ENCODE measurements around the gene CDK19. TPM values are rescaled to one million over a fixed set of nuclear protein-coding genes. Genes with fewer than 3 reads are reported as not detected.

The CDK19 gene
- total RNA-seq, 1 donor from 2014 or later: 21.8 TPM

DNA sequence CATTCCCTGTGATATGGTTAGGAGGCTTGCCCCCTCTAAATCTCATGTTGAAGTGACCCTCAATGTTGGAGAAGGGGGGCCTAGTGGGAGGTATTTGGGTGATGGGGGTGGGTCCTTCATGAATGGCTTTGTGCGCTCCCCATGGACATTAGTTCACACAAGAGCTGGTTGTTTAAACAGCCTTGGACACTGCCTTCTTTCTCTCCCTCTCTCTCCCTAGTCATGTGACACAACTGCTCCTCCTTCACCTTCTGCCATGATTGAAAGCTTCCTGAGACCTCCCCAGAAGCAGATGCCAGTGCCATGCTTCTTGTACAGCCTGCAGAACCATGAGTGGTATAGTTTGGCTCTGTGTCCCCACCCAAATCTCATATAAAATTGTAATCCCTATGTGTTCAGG is 221.6 kb downstream of the CDK19 start:
- H4K20me1 ChIP-seq (ENCODE audit: insufficient read depth, low read length): no peaks in the 10 kb centered on the region
- peaks cover 4% of the 10 kb centered on the region for H3K4me1 ChIP-seq (ENCODE audit: insufficient read depth, low read length)
- DNase-seq (ENCODE audit: low read depth): no peak
- Mint-ChIP-seq H3K4me3 (ENCODE audit: unreplicated experiment) (no peak overlapping the region), H3K9me3 (ENCODE audit: unreplicated experiment) (peaks cover 3% of the 10 kb centered on the region), H3K4me1 (ENCODE audit: low read depth, unreplicated experiment) (peaks cover 4% of the 10 kb centered on the region), H3K27ac (ENCODE audit: unreplicated experiment) (no peak overlapping the region), H3K27me3 (ENCODE audit: low read depth, unreplicated experiment) (no peaks in the 10 kb centered on the region), H3K36me3 (ENCODE audit: low read depth, unreplicated experiment) (peaks cover 5% of the 10 kb centered on the region)
- H3K27me3 ChIP-seq (ENCODE audit: insufficient read depth, low read length): no peaks in the 10 kb centered on the region
- no peak overlapping the region for H3K27ac ChIP-seq (ENCODE audit: low read depth, low read length)
- no peak overlapping the region for H2AFZ ChIP-seq (ENCODE audit: low read depth, low read length)
- no peaks in the 10 kb centered on the region for H3K79me2 ChIP-seq (ENCODE audit: insufficient read depth, low read length)
- no peaks in the 10 kb centered on the region for H3K36me3 ChIP-seq (ENCODE audit: insufficient read depth, low read length)
- no peak overlapping the region for H3K4me3 ChIP-seq (ENCODE audit: insufficient read depth, low read depth, low read length)
- H3K9me3 ChIP-seq (ENCODE audit: insufficient read depth, low read depth, low read length): no peaks in the 10 kb centered on the region
- no peak overlapping the region for H3K4me2 ChIP-seq (ENCODE audit: low read length)
- TF ChIP-seq EZH2 (IDR thresholded peaks at IDR 0.05; ENCODE audit: insufficient read depth, low read length): no peak
- TF ChIP-seq, protein P1, sequence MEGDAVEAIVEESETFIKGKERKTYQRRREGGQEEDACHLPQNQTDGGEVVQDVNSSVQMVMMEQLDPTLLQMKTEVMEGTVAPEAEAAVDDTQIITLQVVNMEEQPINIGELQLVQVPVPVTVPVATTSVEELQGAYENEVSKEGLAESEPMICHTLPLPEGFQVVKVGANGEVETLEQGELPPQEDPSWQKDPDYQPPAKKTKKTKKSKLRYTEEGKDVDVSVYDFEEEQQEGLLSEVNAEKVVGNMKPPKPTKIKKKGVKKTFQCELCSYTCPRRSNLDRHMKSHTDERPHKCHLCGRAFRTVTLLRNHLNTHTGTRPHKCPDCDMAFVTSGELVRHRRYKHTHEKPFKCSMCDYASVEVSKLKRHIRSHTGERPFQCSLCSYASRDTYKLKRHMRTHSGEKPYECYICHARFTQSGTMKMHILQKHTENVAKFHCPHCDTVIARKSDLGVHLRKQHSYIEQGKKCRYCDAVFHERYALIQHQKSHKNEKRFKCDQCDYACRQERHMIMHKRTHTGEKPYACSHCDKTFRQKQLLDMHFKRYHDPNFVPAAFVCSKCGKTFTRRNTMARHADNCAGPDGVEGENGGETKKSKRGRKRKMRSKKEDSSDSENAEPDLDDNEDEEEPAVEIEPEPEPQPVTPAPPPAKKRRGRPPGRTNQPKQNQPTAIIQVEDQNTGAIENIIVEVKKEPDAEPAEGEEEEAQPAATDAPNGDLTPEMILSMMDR (IDR thresholded peaks at IDR 0.05; ENCODE audit: insufficient read depth, low read depth, low read length): no peak
- no peak for FAIRE-seq
- H3K9ac ChIP-seq (ENCODE audit: low read length): no peak overlapping the region

DNA sequence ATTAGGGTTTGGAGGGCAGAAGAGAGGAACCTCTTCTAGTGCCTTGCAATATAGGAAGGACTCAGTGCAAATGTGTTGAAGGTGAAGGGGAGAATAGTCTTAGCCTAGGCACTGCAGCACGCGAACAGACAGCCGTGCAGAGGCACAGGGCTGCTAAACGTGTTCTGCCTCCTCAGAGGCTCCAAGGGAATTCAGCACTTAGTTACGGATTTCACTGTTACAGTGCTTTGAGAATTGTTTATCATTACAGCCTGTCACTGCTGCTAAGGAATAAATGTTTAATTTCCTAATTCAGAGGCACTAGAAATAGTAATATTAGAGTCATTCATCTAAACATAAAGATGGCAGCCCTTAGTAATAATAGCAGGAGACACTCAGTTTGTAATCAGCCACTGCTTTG is 222.5 kb downstream of the CDK19 start:
- no peak for FAIRE-seq

DNA sequence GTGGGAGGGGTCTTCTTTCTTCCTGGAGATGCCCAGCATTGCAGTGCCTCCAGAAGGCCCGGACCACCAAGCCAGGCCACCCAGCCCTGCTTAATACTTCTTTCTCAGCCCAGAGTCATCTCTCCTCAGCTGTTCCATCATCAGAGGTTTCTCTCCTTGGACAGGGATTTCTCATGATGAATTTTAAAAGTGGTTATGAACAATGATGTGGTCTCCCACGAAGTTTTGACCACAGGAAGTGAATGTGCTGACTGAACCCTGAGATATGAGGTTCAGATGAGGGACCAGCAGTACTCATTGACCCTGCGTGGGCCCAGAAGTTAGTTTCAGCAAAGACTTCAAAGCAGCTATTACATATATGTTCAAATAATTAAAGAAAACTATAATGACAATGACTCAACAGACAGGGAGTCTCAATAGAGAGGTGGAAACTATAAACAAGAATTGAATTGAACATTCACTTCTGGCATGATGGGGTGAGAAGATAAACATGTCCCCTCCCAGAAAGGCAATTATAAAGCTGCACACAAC is 224.4 kb downstream of the CDK19 start:
- no peaks in the 10 kb centered on the region for H3K27me3 ChIP-seq (ENCODE audit: insufficient read depth, low read length)
- no peaks in the 10 kb centered on the region for H3K36me3 ChIP-seq (ENCODE audit: insufficient read depth, low read length)
- no peaks in the 10 kb centered on the region for H3K9me3 ChIP-seq (ENCODE audit: insufficient read depth, low read depth, low read length)
- H3K4me2 ChIP-seq (ENCODE audit: low read length): peak overlapping the region; percentile 27
- no peaks in the 10 kb centered on the region for H4K20me1 ChIP-seq (ENCODE audit: insufficient read depth, low read length)
- Mint-ChIP-seq H3K9me3 (ENCODE audit: unreplicated experiment) (peaks cover 3% of the 10 kb centered on the region), H3K27me3 (ENCODE audit: low read depth, unreplicated experiment) (no peaks in the 10 kb centered on the region), H3K4me1 (ENCODE audit: low read depth, unreplicated experiment) (peaks cover 4% of the 10 kb centered on the region), H3K27ac (ENCODE audit: unreplicated experiment) (peak overlapping the region; percentile 66), H3K36me3 (ENCODE audit: low read depth, unreplicated experiment) (peaks cover 5% of the 10 kb centered on the region), H3K4me3 (ENCODE audit: unreplicated experiment) (no peak overlapping the region)
- DNase-seq (ENCODE audit: low read depth) (peak; percentile 66), FAIRE-seq (no peak)
- peaks cover 4% of the 10 kb centered on the region for H3K4me1 ChIP-seq (ENCODE audit: insufficient read depth, low read length)
- TF ChIP-seq, protein P1 (IDR thresholded peaks at IDR 0.05; ENCODE audit: insufficient read depth, low read depth, low read length): no peak
- TF ChIP-seq EZH2 (IDR thresholded peaks at IDR 0.05; ENCODE audit: insufficient read depth, low read length): no peak
- no peaks in the 10 kb centered on the region for H3K79me2 ChIP-seq (ENCODE audit: insufficient read depth, low read length)
- no peak overlapping the region for H2AFZ ChIP-seq (ENCODE audit: low read depth, low read length)
- peak overlapping the region; percentile 25 for H3K27ac ChIP-seq (ENCODE audit: low read depth, low read length)
- H3K9ac ChIP-seq (ENCODE audit: low read length): no peak overlapping the region
- no peak overlapping the region for H3K4me3 ChIP-seq (ENCODE audit: insufficient read depth, low read depth, low read length)

More for the DNA sequence above, 222.5 kb downstream of the CDK19 start:
- H3K36me3 ChIP-seq (ENCODE audit: insufficient read depth, low read length): no peaks in the 10 kb centered on the region
- H3K79me2 ChIP-seq (ENCODE audit: insufficient read depth, low read length): no peaks in the 10 kb centered on the region
- no peak overlapping the region for H3K27ac Mint-ChIP-seq (ENCODE audit: unreplicated experiment)
- H3K27ac ChIP-seq (ENCODE audit: low read depth, low read length): no peak overlapping the region
- H4K20me1 ChIP-seq (ENCODE audit: insufficient read depth, low read length): no peaks in the 10 kb centered on the region
- peaks cover 4% of the 10 kb centered on the region for H3K4me1 ChIP-seq (ENCODE audit: insufficient read depth, low read length)
- H3K27me3 ChIP-seq (ENCODE audit: insufficient read depth, low read length): no peaks in the 10 kb centered on the region
- H3K9ac ChIP-seq (ENCODE audit: low read length): no peak overlapping the region
- H3K9me3 ChIP-seq (ENCODE audit: insufficient read depth, low read depth, low read length): no peaks in the 10 kb centered on the region
- H3K4me1 Mint-ChIP-seq (ENCODE audit: low read depth, unreplicated experiment): peaks cover 4% of the 10 kb centered on the region
- H3K4me3 Mint-ChIP-seq (ENCODE audit: unreplicated experiment): no peak overlapping the region
- peaks cover 3% of the 10 kb centered on the region for H3K9me3 Mint-ChIP-seq (ENCODE audit: unreplicated experiment)
- no peak for TF ChIP-seq EZH2 (IDR thresholded peaks at IDR 0.05; ENCODE audit: insufficient read depth, low read length)
- TF ChIP-seq, protein P1 (IDR thresholded peaks at IDR 0.05; ENCODE audit: insufficient read depth, low read depth, low read length): no peak
- H3K27me3 Mint-ChIP-seq (ENCODE audit: low read depth, unreplicated experiment): no peaks in the 10 kb centered on the region
- H3K4me2 ChIP-seq (ENCODE audit: low read length): no peak overlapping the region
- peaks cover 5% of the 10 kb centered on the region for H3K36me3 Mint-ChIP-seq (ENCODE audit: low read depth, unreplicated experiment)
- H3K4me3 ChIP-seq (ENCODE audit: insufficient read depth, low read depth, low read length): no peak overlapping the region
- no peak overlapping the region for H2AFZ ChIP-seq (ENCODE audit: low read depth, low read length)
- no peak for DNase-seq (ENCODE audit: low read depth)

Measured in astrocyte (in vitro differentiated cells and primary cell).